ENCODE data around the gene THAP4.

GRCh38 chr2:241541564-241542277 is 95.2 kb downstream of the THAP4 start:
- TF ChIP-seq REST (IDR thresholded peaks at IDR 0.05; ENCODE audit: insufficient replicate concordance, low read depth): no peak
- TF ChIP-seq CTCF (IDR thresholded peaks at IDR 0.05; ENCODE audit: insufficient read depth, low read length): no peak
